ENCODE data around the gene ADA. TPM values are rescaled to one million over a fixed set of nuclear protein-coding genes. Genes with fewer than 3 reads are reported as not detected.

ADA gene
- total RNA-seq, 2 donors from 2014 or later = 6.3 to 16.7 TPM

DNA sequence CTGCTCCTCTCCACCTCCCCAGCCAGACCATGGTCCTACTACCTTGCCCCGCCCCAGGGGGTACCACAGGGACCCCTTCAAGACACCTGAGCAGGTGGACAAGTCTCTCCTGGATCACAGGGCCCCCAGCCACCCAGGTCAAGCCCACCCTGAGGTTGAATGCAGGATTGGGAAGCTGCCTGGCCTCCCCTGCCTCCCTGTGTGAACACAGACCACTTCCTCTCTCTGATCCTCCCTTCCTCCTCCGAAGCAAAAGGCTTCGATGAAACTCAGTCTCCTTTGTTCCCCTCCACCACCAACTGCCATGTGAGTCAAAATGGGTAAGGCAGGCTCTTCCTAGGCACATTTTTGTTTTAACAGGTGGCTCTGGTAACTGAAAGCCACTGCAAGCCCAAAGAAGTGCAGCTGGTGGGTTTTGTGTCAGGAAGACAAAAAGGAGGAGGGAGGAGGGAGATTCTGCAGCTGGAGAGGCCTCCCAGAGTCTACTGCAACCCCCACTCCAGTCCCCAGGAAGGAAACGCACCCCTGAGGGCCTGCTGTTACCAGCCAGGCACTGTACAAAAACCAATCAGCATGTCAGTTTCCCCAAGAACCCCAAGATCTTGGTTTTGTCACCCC lies 5.4 kb downstream of the ADA start:
- H3K9me3 ChIP-seq = no peaks in the 10 kb centered on the region
- H3K4me3 ChIP-seq = no peak overlapping the region
- DNase-seq (ENCODE audit: low spot score) = no peak
- peaks cover 3 to 89% of the 10 kb centered on the region in 2 donors for H3K4me1 ChIP-seq
- no peak for TF ChIP-seq CTCF (IDR thresholded peaks at IDR 0.05)
- H3K36me3 ChIP-seq = no peaks in the 10 kb centered on the region
- H3K27me3 ChIP-seq = no peaks in the 10 kb centered on the region
- H3K27ac ChIP-seq = peak overlapping the region; percentile 45 to 48

DNA sequence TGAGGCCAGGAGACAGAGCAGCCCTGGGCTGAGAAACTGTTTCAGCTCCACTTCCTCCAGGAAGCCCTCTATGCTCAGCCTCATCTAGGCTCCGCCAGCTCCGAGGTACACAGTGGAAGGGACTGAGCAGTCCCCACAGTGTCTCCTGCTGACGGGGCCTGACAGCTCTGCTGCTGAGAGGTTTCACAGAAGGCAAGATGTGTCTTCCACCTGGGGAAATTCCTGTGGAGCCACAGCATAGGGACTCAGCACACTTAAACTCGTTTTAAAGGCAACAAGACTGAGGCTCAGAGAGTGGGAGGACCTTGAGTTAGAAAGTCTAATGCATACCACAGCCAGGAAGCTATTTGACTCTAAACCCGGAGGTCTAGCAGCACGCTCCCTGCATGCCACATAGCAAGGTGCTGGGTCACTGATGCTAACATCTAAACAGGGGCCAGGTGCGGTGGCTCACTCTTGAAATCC lies 6.8 kb downstream of the ADA start:
- TF ChIP-seq CTCF (IDR thresholded peaks at IDR 0.05) = no peak
- no peak overlapping the region for H3K4me3 ChIP-seq
- no peak for DNase-seq (ENCODE audit: low spot score)
- H3K36me3 ChIP-seq = no peaks in the 10 kb centered on the region
- peaks cover 3 to 80% of the 10 kb centered on the region in 2 donors for H3K4me1 ChIP-seq
- no peaks in the 10 kb centered on the region for H3K27me3 ChIP-seq
- no peaks in the 10 kb centered on the region for H3K9me3 ChIP-seq
- H3K27ac ChIP-seq = peak overlapping the region; percentile 75 to 77

GRCh38 chr20:44644230-44644617 lies 7.3 kb downstream of the ADA start:
- DNase-seq (ENCODE audit: low spot score) = no peak
- H3K36me3 ChIP-seq = no peaks in the 10 kb centered on the region
- H3K27me3 ChIP-seq = no peaks in the 10 kb centered on the region
- H3K4me1 ChIP-seq = peaks cover 3 to 77% of the 10 kb centered on the region in 2 donors
- no peak for TF ChIP-seq CTCF (IDR thresholded peaks at IDR 0.05)
- H3K9me3 ChIP-seq = no peaks in the 10 kb centered on the region
- H3K4me3 ChIP-seq = no peak overlapping the region
- H3K27ac ChIP-seq = peak overlapping the region; percentile 75 to 77

GRCh38 chr20:44643596-44644229 lies 7.8 kb downstream of the ADA start:
- H3K4me1 ChIP-seq = peaks cover 3 to 72% of the 10 kb centered on the region in 2 donors
- no peak overlapping the region for H3K4me3 ChIP-seq
- TF ChIP-seq CTCF (IDR thresholded peaks at IDR 0.05) = no peak
- DNase-seq (ENCODE audit: low spot score) = peak; percentile 90
- H3K9me3 ChIP-seq = no peaks in the 10 kb centered on the region
- no peaks in the 10 kb centered on the region for H3K27me3 ChIP-seq
- H3K36me3 ChIP-seq = no peaks in the 10 kb centered on the region
- H3K27ac ChIP-seq = peak overlapping the region; percentile 75 to 77

GRCh38 chr20:44643154-44643519 lies 8.4 kb downstream of the ADA start:
- Histone ChIP-seq H3K36me3 (no peaks in the 10 kb centered on the region), H3K9me3 (no peaks in the 10 kb centered on the region), H3K4me1 (peaks cover 3 to 70% of the 10 kb centered on the region in 2 donors), H3K27ac (peak overlapping the region; percentile 75 to 77), H3K27me3 (no peaks in the 10 kb centered on the region), H3K4me3 (peak overlapping the region in 1 of 2 donors; percentile 16)
- no peak for TF ChIP-seq CTCF (IDR thresholded peaks at IDR 0.05)
- DNase-seq (ENCODE audit: low spot score) = no peak
